ENCODE results near the gene ZFYVE21.

ZFYVE21 gene

GRCh38 chr14:103715052-103716000 lies at the start of gene ZFYVE21, which contains the start of gene XRCC3:
Gene ZFYVE21 (plus strand): TSS chr14:103715810. CDS start chr14:103715842, 32 bp downstream.
Gene XRCC3 (minus strand): TSS chr14:103715451. CDS start chr14:103711087, 4,364 bp downstream.
- peak; percentile 98 to 100 (median 98) for DNase-seq (ENCODE audit: low read depth in 4 of 4, low spot score in 1 of 4)

GRCh38 chr14:103667671-103668070 lies 47.9 kb upstream of the ZFYVE21 start:
- no peak for DNase-seq (ENCODE audit: low read depth in 4 of 4, low spot score in 1 of 4)

GRCh38 chr14:103668117-103668516 lies 47.5 kb upstream of the ZFYVE21 start:
- no peak for DNase-seq (ENCODE audit: low read depth in 4 of 4, low spot score in 1 of 4)

- no peak for DNase-seq (ENCODE audit: low read depth in 4 of 4, low spot score in 1 of 4)
Measured at GRCh38 chr14:103669370-103669769, 46.2 kb upstream of the ZFYVE21 start.

- DNase-seq (ENCODE audit: low read depth in 4 of 4, low spot score in 1 of 4), result no peak
Measured at GRCh38 chr14:103671911-103672310, 43.7 kb upstream of the ZFYVE21 start.

GRCh38 chr14:103675957-103676356 lies 39.7 kb upstream of the ZFYVE21 start:
- no peak for DNase-seq (ENCODE audit: low read depth in 4 of 4, low spot score in 1 of 4)

GRCh38 chr14:103676881-103677675 lies 38.5 kb upstream of the ZFYVE21 start:
- no peak for DNase-seq (ENCODE audit: low read depth in 4 of 4, low spot score in 1 of 4)

GRCh38 chr14:103679351-103679750 lies 36.3 kb upstream of the ZFYVE21 start:
- DNase-seq (ENCODE audit: low read depth in 4 of 4, low spot score in 1 of 4), result peak in 2 of 4 experiments; percentile 18 to 41

GRCh38 chr14:103680491-103681231 lies 34.9 kb upstream of the ZFYVE21 start:
- no peak for DNase-seq (ENCODE audit: low read depth in 4 of 4, low spot score in 1 of 4)

GRCh38 chr14:103683139-103683538 lies 32.5 kb upstream of the ZFYVE21 start:
- DNase-seq (ENCODE audit: low read depth in 4 of 4, low spot score in 1 of 4), result no peak

GRCh38 chr14:103684471-103684870 lies 31.1 kb upstream of the ZFYVE21 start:
- DNase-seq (ENCODE audit: low read depth in 4 of 4, low spot score in 1 of 4), result no peak

GRCh38 chr14:103684871-103685270 lies 30.7 kb upstream of the ZFYVE21 start:
- no peak for DNase-seq (ENCODE audit: low read depth in 4 of 4, low spot score in 1 of 4)

- no peak for DNase-seq (ENCODE audit: low read depth in 4 of 4, low spot score in 1 of 4)
Measured at GRCh38 chr14:103685276-103686211, 30.1 kb upstream of the ZFYVE21 start.

GRCh38 chr14:103686831-103687485 lies 28.7 kb upstream of the ZFYVE21 start:
- no peak for DNase-seq (ENCODE audit: low read depth in 4 of 4, low spot score in 1 of 4)

- no peak for DNase-seq (ENCODE audit: low read depth in 4 of 4, low spot score in 1 of 4)
Measured at GRCh38 chr14:103687712-103688111, 27.9 kb upstream of the ZFYVE21 start.

- DNase-seq (ENCODE audit: low read depth in 4 of 4, low spot score in 1 of 4), result no peak
Measured at GRCh38 chr14:103688441-103688840, 27.2 kb upstream of the ZFYVE21 start.

GRCh38 chr14:103688906-103689902 lies 26.4 kb upstream of the ZFYVE21 start:
- DNase-seq (ENCODE audit: low read depth in 4 of 4, low spot score in 1 of 4), result no peak

GRCh38 chr14:103690332-103690731 lies 25.3 kb upstream of the ZFYVE21 start:
- no peak for DNase-seq (ENCODE audit: low read depth in 4 of 4, low spot score in 1 of 4)

Measured in stimulated activated CD4-positive, alpha-beta T cell treated with anti-CD3 and anti-CD28 coated beads, Interleukin-1b, Interleukin-23, amount 100 ng/mL, for 24 hours (primary cell).